Pancreas (tissue), 10 donors: Measurements from ENCODE around the gene CCDC134. TPM values are rescaled to one million over a fixed set of nuclear protein-coding genes. Genes with fewer than 3 reads are reported as not detected.

Experiments
- ATAC-seq, 4 donors: fragments of 200-7000 bp; cut with Tn5 transposase; one replicate each; pipeline versions ENCODE4 v1.8.0 to v1.9.1; 2020; ENCODE audit warnings: mild to moderate bottlenecking in 4 of 4, moderate library complexity in 4 of 4
- DNase-seq, 6 donors: peaks; one replicate each; pipeline ENCODE4 v3.0.0-alpha.2; 2020
- FAIRE-seq: peaks from 2 replicates; lab custom pipeline; 2012; peaks lifted over from hg19 to GRCh38; lab: Jason Lieb, UNC
- H3K27ac ChIP-seq, 4 donors: fragments of 200-600 bp; sonication (generic); 1 replicate in 3 of 4; 2 replicates in 1 of 4; pipeline versions ENCODE4 v1.5.0 to v1.8.0; 2020
- H3K27me3 ChIP-seq, 4 donors: fragments of 200-600 bp; one replicate each; pipeline ENCODE4 v1.8.0; 2021
- H3K36me3 ChIP-seq, 3 donors: fragments of 200-600 bp; sonication (generic) in 1 of 3; one replicate each; pipeline versions ENCODE4 v1.5.0 to v1.8.0; 2020 to 2021
- H3K4me1 ChIP-seq, 3 donors: fragments of 200-600 bp; one replicate each; pipeline ENCODE4 v1.8.0; 2021
- H3K4me3 ChIP-seq, 4 donors: fragments of 200-600 bp; sonication (generic) in 2 of 4; one replicate each; pipeline versions ENCODE4 v1.5.0 to v1.8.0; 2020 to 2021
- H3K9me3 ChIP-seq, 4 donors: fragments of 200-600 bp; one replicate each; pipeline ENCODE4 v1.8.0; 2021
- WGBS, 2 donors: extraction: QIAGEN DNeasy Blood & Tissue Kit; methylation state at CpG; one replicate each; pipeline ENCODE4 v1.1.7; 2013; 5-methylcytosine and 5-hydroxymethylcytosine counted together
- intact Hi-C, 3 donors: fragments of 100-400 bp; cut with DNase I; formaldehyde crosslinking; loops; one replicate each; pipeline versions ENCODE4 v1.11.1 to v1.14.2; 2022
- polyA plus RNA-seq, 2 donors: library from polyadenylated mRNA; stranded (reverse); fragments of 200-250 nt; gene quantifications; one replicate each; pipeline ENCODE4 v1.2.3, GENCODE V29; 2013
- total RNA-seq, 6 donors: library from RNA; stranded (reverse); fragmentation: NEBNext Ultra II Directional in 4 of 6; extraction: Animal tissue kit (Norgen Biotek cat#: 25700) in 4 of 6; gene quantifications; one replicate each; pipeline versions ENCODE4 v1.2.1 to v1.2.4, GENCODE V29; 2021 to 2023
- TF ChIP-seq, protein P1 (sequence below), 4 donors: fragments of 200-600 bp; sonication (generic) in 3 of 4; IDR thresholded peaks; one replicate each; pipeline versions ENCODE4 v1.5.0 to v1.8.0; 2021; ENCODE audit warnings: antibody characterized with exemption in 4 of 4
- donor health status: healthy with polysubstance abuse.
- donor health status: DM: no; HTN: no; CAD: no; lungs with moderate emphysema.
- donor health status: DM: no; HTN: no; CAD: no.
- donor health status: control.
- donor health status: control.
- donor health status: Bipolar disorder and iron deficiency.
- donor health status: DM: yes; HTN: yes; CAD: no.
- donor health status: DM: no; HTN: no; CAD: no.
- donor health status: DM: no; HTN: no; CAD: no.
- donor health status: DM: yes; HTN: yes; CAD: no.

The CCDC134 gene
- total and polyA plus RNA-seq, 8 donors, result 1.9 to 7.6 (median 4.2) TPM

DNA sequence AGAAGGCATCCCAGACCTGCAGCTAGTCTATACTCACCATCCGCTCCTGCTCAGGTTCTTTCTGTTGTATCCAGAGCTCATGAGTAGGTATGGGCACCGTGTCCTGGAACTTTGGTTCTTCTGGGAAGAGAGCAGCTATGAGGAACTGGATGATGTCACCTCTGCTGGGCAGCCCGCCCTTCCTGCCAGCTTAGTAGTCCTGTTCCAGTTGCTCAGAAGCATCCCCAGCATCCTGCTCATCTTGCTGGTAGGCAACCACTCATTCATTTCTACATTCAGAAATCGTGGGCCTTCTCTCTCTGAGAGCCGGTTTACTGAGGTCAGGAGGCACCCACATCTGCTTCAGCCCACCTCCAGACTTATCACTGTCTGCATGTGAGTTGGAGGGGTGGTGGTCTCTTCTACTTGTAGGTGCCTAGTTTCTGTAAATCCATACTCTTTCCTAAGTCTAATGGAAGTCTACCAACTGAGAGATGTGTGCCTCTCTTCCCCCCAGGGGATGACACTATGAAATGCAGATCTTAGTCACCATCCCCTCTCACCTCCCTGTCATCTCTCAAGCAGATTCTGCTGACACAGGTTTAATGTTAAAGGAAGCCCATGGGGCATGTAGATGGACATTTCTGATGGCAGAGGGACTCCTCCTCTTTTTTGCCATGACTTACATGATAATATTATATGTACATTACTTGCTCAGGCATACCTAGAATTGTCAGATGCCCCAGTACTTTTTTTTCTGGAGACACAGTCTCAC lies 29.6 kb upstream of the CCDC134 start:
- WGBS, 2 donors, result 77 to 81% methylated on average over 5 of the region's 5 CpGs
- ATAC-seq (no peak), FAIRE-seq (no peak), DNase-seq (no peak)
- TF ChIP-seq, protein P1, sequence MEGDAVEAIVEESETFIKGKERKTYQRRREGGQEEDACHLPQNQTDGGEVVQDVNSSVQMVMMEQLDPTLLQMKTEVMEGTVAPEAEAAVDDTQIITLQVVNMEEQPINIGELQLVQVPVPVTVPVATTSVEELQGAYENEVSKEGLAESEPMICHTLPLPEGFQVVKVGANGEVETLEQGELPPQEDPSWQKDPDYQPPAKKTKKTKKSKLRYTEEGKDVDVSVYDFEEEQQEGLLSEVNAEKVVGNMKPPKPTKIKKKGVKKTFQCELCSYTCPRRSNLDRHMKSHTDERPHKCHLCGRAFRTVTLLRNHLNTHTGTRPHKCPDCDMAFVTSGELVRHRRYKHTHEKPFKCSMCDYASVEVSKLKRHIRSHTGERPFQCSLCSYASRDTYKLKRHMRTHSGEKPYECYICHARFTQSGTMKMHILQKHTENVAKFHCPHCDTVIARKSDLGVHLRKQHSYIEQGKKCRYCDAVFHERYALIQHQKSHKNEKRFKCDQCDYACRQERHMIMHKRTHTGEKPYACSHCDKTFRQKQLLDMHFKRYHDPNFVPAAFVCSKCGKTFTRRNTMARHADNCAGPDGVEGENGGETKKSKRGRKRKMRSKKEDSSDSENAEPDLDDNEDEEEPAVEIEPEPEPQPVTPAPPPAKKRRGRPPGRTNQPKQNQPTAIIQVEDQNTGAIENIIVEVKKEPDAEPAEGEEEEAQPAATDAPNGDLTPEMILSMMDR (IDR thresholded peaks at IDR 0.05), result no peak
- no peak overlapping the region for H3K27ac ChIP-seq
- H3K9me3 ChIP-seq, result no peaks in the 10 kb centered on the region
- intact Hi-C loops, result no loop called here
- H3K36me3 ChIP-seq, result no peaks in the 10 kb centered on the region
- no peak overlapping the region for H3K4me3 ChIP-seq
- H3K27me3 ChIP-seq, result no peaks in the 10 kb centered on the region
- no peaks in the 10 kb centered on the region for H3K4me1 ChIP-seq

DNA sequence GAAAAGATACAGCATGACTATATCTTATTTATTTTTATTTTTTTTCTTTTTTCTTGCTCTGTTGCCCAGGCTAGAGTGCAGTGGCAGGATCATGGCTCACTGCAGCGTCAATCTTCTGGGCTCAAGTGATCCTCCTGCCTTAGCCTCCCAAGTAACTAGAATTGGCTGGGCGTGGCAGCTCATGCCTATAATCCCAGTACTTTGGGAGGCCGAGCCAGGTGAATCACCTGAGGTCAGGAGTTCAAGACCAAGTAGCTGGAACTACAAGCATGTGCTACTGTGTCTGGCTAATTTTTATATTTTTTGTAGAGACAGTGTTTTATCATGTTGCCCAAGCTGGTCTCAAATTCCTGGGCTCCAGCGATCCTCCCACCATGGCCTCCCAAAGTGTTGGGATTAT lies 28.3 kb upstream of the CCDC134 start:
- H3K27ac ChIP-seq, result no peak overlapping the region
- H3K4me3 ChIP-seq, result no peak overlapping the region
- no peaks in the 10 kb centered on the region for H3K27me3 ChIP-seq
- no peaks in the 10 kb centered on the region for H3K9me3 ChIP-seq
- DNase-seq, result no peak
- 88 to 89% methylated on average over 4 of the region's 4 CpGs for WGBS, 2 donors
- no peaks in the 10 kb centered on the region for H3K36me3 ChIP-seq
- H3K4me1 ChIP-seq, result no peaks in the 10 kb centered on the region
- no peak for FAIRE-seq
- TF ChIP-seq, protein P1 (IDR thresholded peaks at IDR 0.05), result no peak
- intact Hi-C loops, result no loop called here
- ATAC-seq, result no peak

DNA sequence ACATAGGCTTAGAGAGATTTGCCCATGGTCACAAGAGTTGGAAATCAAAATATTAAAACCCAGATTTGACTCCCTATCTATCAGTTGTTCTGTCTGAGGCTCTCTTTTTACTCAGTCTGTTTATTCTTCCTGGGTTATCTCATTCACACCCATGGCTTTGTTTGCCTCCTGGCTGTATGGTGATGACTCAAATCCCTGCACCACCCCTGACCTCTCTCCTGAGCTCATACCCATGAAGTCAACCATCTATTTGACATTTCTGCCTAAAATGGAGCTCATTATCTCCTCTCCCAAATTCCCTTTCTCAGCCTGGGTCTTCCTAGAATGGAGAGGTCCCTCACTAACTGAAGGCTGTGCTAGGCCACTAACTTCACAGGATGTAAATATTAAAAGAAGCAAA lies 27.8 kb upstream of the CCDC134 start:
- Histone ChIP-seq H3K9me3 (no peaks in the 10 kb centered on the region), H3K27ac (no peak overlapping the region), H3K36me3 (no peaks in the 10 kb centered on the region), H3K27me3 (no peaks in the 10 kb centered on the region), H3K4me3 (no peak overlapping the region), H3K4me1 (no peaks in the 10 kb centered on the region)
- DNase-seq (no peak), FAIRE-seq (no peak), ATAC-seq (no peak)
- intact Hi-C loops, result no loop called here
- TF ChIP-seq, protein P1 (IDR thresholded peaks at IDR 0.05), result no peak

DNA sequence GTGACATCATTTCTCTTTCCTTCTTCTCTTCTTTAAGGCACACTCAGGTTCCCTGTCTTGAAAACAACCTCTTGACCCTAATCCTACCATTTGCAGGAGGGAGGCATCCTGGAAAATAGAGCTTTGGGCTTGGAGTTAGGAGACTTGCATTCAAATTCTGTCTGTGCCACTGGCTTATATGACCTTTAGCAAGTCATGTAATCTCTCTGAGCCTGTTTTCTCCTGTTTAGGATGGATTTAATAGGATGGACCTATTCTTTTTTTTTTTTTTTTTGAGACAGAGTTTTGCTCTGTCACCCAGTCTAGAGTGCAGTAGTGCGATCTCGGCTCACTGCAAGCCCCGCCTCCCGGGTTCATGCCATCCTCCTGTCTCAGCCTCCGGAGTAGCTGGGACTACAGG lies 25.1 kb upstream of the CCDC134 start:
- no peak for DNase-seq
- H3K4me1 ChIP-seq, result no peaks in the 10 kb centered on the region
- no peak overlapping the region for H3K27ac ChIP-seq
- H3K9me3 ChIP-seq, result no peaks in the 10 kb centered on the region
- intact Hi-C loops, result no loop called here
- 92% methylated on average over 5 of the region's 5 CpGs for WGBS, 2 donors
- no peak for ATAC-seq
- TF ChIP-seq, protein P1 (IDR thresholded peaks at IDR 0.05), result no peak
- H3K36me3 ChIP-seq, result no peaks in the 10 kb centered on the region
- no peak overlapping the region for H3K4me3 ChIP-seq
- no peaks in the 10 kb centered on the region for H3K27me3 ChIP-seq
- no peak for FAIRE-seq

DNA sequence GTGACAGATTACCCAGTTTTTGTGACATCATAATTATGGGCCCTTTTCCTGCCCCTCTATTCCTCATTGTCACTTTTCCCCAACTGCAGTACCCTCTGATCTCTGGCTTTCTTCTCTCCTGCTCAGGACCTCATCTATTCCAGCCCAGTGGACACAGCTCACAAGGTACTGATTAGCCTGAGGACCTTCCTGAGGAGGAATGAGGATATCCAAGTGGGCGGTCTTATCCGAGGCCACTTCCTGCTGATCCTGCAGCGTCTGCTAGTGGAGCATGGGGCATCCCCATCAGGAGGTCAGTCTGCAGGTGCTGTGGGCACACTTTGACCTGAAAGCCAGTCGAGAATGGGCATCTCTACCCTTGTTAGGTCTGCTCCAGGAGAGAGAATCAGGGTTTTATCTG lies 24.5 kb upstream of the CCDC134 start:
- TF ChIP-seq, protein P1 (IDR thresholded peaks at IDR 0.05), result no peak
- no peaks in the 10 kb centered on the region for H3K27me3 ChIP-seq
- no peak overlapping the region for H3K27ac ChIP-seq
- intact Hi-C loops, result no loop called here
- FAIRE-seq (no peak), DNase-seq (no peak), ATAC-seq (no peak)
- no peaks in the 10 kb centered on the region for H3K9me3 ChIP-seq
- H3K4me1 ChIP-seq, result no peaks in the 10 kb centered on the region
- H3K36me3 ChIP-seq, result no peaks in the 10 kb centered on the region
- no peak overlapping the region for H3K4me3 ChIP-seq
- WGBS, 2 donors, result 63 to 77% methylated on average over 4 of the region's 4 CpGs
